ENCODE data around the gene PPP2CA.
"Not testable (repeated sequence)": the region's sequence is repeated elsewhere in the genome, so short reads cannot be mapped to it uniquely, and the experiment has no call there.

PPP2CA gene
- 27.8 to 108 reads per million in 2 donors for total RNA-seq

- DNase-seq = peak; percentile 97
Observed at GRCh38 chr5:134225780-134226440, at the start of gene PPP2CA. Gene PPP2CA (minus strand): TSS chr5:134226073. CDS start chr5:134225861, 212 bp downstream.

GRCh38 chr5:134273642-134274395 is 47.9 kb upstream of the PPP2CA start:
- no peak for DNase-seq

GRCh38 chr5:134271059-134271458 is 45.2 kb upstream of the PPP2CA start:
- no peak for DNase-seq

- DNase-seq = no peak
Observed at GRCh38 chr5:134268919-134269318, 43.0 kb upstream of the PPP2CA start.

GRCh38 chr5:134268019-134268601 is 42.2 kb upstream of the PPP2CA start:
- DNase-seq = no peak

- DNase-seq = no peak
Observed at GRCh38 chr5:134267366-134268018, 41.6 kb upstream of the PPP2CA start.

GRCh38 chr5:134263801-134264200 is 37.9 kb upstream of the PPP2CA start:
- DNase-seq = no peak

- DNase-seq = not testable (repeated sequence)
Observed at GRCh38 chr5:134262629-134263028, 36.8 kb upstream of the PPP2CA start.

GRCh38 chr5:134258896-134259295 is 33.0 kb upstream of the PPP2CA start:
- no peak for DNase-seq

GRCh38 chr5:134257176-134257575 is 31.3 kb upstream of the PPP2CA start:
- DNase-seq = no peak

GRCh38 chr5:134255418-134256150 is 29.7 kb upstream of the PPP2CA start:
- no peak for DNase-seq

- not testable (repeated sequence) for DNase-seq
Observed at GRCh38 chr5:134253368-134254153, 27.7 kb upstream of the PPP2CA start.

GRCh38 chr5:134252671-134253070 is 26.8 kb upstream of the PPP2CA start:
- no peak for DNase-seq

- no peak for DNase-seq
Observed at GRCh38 chr5:134250949-134251348, 25.1 kb upstream of the PPP2CA start.

GRCh38 chr5:134249469-134250379 is 23.9 kb upstream of the PPP2CA start:
- no peak for DNase-seq

- DNase-seq = no peak
Observed at GRCh38 chr5:134248256-134248655, 22.4 kb upstream of the PPP2CA start.

GRCh38 chr5:134247428-134248224 is 21.8 kb upstream of the PPP2CA start:
- no peak for DNase-seq

GRCh38 chr5:134246771-134247427 is 21.0 kb upstream of the PPP2CA start:
- DNase-seq = no peak

- no peak for DNase-seq
Observed at GRCh38 chr5:134245692-134246091, 19.8 kb upstream of the PPP2CA start.
